ENCODE data around the gene GRIA2. TPM values are rescaled to one million over a fixed set of nuclear protein-coding genes. Genes with fewer than 3 reads are reported as not detected.
"Not testable (repeated sequence)": the region's sequence is repeated elsewhere in the genome, so short reads cannot be mapped to it uniquely, and the experiment has no call there.

Gene GRIA2
- total RNA-seq, 1 donor from 2014 or later, result 0.07 TPM

DNA sequence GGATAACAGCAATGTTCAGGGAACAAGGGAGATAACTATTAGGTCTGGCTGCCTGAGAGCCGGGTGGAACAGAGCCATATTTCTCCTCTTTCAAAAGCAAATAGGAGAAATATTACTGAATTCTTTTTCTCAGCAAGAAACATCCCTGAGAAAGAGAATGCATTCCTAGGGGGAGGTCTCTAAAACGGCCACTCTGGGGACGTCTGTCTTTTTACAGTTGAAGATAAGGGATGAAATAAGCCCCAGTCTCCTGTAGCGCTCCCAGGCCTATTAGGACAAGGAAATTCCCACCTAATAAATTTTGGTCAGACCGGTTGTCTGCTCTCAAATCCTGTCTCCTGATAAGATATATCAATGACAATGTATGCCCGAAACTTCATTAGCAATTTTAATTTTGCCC, 37.6 kb downstream of the GRIA2 start:
- not testable (repeated sequence) for DNase-seq (ENCODE audit: low read depth, low spot score)

DNA sequence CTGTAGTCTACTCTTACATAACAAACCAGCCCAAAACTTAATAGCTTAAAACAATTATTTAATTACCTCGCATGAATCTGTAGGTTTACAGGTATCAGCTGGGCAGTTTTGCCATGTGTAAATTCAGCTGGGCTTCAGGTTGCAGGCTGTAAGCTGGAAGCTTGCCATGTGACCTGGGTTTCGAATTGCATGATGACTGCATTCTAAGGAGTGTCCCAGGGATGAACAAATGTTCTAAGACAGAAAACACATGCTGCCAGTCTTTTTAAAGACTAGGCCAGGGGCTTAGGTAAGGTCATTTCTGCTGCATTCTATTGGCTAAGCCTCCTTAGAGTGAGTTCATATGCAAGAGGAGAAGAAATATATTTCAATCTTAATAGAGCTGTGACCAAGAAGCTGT, 44.8 kb downstream of the GRIA2 start:
- no peak for DNase-seq (ENCODE audit: low read depth, low spot score)

DNA sequence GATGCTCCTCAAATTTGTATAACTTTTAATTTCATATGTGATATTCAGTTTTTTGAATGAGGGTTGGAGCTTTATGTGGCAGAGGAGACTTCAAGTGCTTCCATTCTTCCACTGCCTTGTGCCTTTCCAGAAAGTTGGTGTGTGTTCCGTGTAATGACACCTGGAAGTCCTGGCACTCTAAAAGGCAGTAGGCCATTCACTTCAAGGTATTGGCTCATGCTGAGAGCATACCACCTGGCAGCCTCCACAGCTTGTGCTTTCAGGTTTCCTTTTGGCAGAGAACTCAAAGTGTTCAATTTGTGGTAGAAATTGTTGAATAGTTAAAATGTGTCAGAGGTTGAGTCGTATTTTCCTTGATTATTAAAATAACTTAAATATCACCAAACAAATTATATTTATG, 49.6 kb downstream of the GRIA2 start:
- DNase-seq (ENCODE audit: low read depth, low spot score), result no peak

DNA sequence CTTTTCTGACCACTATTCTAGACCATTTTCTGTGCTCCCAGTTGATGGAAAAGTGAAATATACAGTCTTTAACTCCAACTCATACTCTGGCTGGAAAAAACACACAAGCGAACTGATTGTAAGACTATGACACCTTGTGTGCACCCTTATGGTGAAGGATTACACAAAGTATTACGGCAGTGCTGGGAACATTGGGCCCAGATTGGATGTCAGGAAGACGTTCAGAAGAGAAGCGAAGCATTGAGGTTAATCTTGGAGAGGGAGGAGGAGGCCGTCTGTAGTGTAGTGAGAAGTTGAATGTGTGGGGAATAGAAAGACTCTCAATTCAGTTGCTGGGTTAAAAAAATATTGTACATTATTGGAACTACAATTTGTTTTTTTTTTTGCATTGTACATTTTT, 50.0 kb downstream of the GRIA2 start:
- no peak for DNase-seq (ENCODE audit: low read depth, low spot score)

DNA sequence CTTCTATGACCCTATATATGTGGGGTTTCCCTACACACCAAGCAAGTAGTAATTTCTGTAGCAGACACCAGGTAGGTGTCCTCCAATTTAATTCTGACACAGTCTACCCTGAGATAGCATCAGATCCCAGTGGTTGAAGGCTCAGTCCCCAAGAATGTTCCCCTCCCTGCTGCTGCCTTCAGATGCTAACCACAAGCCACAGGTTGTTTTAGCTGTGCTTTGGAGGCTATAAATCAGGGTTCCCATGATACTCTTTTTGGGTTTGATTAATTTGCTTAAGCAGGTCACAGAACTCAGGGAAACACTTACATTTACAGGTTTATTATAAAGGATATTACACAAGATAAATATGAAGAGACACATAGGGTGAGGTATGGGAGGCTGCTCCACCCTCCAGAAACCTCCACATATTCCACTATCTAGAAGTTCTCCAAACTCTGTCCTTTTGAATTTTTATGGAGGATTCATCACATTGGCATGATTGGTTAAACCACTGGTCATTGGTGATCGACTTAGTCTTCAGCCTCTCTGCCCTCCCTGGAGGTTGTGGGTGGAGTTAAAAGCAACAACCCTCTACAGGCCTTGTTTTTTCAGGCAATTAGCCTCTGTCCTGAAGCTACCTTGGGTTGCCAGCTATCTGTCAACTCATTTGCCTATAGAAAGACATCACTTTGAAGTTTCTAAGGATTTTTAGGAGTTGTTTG, 50.8 kb downstream of the GRIA2 start:
- DNase-seq (ENCODE audit: low read depth, low spot score), result no peak

DNA sequence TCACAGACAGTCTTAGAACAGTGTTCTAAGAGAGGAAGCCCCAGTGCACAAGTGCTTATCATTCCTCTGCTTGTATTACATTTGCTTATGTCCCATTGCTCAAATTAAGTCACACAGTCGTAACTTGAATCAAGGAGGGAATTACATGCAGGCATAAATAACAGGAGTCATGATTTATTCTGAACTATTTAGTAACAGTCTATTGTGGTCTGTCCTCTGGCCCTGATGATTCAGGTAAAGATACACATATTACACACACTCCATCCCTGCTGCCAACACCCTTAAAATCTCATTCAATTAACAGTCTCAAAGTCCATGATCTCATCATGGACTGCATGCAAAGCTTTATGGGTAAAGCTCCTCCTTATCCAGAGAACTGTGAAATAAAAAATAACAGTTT, 60.1 kb downstream of the GRIA2 start:
- no peak for DNase-seq (ENCODE audit: low read depth, low spot score)

DNA sequence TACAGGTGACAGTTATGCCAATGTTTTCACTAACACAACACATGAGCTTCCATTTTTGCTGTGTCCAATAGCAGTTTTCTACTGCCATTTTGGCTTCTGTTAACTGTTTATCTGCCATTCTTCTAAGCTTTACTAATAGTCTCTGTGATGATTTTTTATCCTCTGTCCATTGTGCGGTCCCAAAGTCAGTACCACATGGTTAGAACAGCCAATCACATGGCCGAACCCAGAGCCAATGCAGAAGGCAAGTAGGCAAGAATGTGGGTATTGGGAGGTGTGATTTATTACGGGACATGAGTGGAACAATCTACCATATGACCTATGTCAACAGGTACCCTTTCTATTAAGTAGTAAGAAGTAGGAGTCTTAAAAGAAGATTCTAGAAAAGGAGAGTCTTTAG, 61.5 kb downstream of the GRIA2 start:
- DNase-seq (ENCODE audit: low read depth, low spot score), result no peak

DNA sequence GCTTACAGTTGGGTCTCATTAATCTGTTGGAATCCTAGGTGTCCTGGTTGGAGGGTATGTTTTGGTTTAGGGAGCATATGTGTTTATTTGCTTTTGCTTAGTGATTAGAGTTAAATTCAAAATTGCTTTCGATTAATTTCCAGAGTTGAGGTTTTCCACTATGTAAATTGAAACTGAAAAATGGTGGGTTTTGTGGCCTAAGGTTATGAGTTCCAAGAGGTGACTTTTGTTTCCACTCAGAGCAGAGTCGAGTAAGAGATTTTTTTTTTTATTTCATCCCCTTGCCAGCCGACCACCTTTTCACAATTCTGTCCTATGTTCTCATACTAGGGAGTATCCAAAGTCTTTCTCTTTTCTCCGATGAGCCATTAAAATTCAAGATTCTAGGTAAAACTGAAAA, 66.9 kb downstream of the GRIA2 start:
- no peak for DNase-seq (ENCODE audit: low read depth, low spot score)

DNA sequence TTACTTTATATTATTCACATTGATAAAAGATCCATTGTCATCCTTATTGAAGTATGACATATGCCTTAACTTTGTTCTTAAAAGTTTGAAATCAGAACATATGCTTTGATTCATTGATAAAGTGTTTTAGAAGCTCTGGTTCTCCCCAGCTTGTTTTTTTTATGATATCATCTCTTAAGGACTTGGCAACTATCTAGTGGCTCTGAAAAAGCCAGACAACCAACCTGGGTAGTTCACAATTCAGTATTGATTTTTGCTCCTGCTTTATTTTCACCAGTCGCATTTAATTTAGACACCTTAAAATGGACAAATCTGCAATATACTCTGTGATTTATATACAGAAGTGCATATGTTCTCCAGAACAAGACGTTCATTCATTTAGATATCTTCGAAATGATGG, 70.1 kb downstream of the GRIA2 start:
- DNase-seq (ENCODE audit: low read depth, low spot score), result no peak

DNA sequence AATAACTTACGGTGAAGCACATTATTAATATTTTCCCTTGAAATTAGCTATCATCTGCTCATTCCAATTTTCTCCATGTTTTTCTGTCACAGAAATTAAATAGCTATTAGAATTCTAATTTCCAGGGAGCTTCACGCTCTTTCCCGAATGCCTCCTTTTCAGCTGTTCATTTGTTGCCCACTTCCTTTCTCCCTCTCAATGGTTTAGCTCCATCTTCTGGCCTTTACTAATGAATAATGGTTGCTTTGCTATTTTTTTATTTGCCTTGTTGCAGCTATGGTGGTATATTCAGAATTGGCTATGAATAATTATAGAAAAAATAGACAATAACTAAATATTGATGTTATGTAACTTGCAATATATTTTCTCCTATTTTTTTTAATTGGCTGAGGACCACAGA, 70.5 kb downstream of the GRIA2 start:
- DNase-seq (ENCODE audit: low read depth, low spot score), result no peak

DNA sequence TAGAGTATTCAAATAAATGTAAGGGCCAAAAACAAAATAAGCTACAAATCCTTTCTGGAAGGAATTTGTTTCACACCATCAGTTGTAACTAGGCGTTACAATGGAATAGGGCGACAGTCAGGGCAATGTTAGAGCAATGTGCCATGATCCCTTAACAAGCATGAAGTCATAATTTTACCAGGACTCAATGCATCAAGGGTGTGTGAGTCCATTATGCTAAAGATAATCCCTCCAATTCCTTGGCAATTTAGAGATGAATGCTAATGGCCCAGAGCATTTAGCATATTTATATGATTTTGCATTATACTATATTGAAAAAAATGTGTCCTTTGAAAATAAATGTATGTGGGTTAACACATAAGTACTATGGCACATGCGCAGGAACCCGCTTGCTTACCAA, 73.1 kb downstream of the GRIA2 start:
- no peak for DNase-seq (ENCODE audit: low read depth, low spot score)

DNA sequence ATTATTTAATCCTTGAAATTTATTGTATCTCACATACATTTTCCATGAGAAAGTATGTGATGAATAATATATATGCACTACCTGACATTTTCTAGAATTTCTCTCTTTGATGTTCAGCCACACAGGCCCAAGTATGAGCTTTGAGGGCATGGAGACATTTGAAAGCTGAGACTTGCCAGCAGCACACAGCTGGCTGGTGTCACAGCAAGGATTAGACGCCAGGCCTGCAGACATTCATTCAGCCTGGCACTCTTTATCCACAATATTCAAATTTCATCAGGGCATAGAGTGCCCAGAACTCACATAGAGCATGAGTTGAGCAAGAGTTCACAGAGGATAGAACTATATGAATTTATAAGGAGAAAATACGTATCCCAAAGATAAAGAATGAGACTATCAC, 74.0 kb downstream of the GRIA2 start:
- no peak for DNase-seq (ENCODE audit: low read depth, low spot score)

DNA sequence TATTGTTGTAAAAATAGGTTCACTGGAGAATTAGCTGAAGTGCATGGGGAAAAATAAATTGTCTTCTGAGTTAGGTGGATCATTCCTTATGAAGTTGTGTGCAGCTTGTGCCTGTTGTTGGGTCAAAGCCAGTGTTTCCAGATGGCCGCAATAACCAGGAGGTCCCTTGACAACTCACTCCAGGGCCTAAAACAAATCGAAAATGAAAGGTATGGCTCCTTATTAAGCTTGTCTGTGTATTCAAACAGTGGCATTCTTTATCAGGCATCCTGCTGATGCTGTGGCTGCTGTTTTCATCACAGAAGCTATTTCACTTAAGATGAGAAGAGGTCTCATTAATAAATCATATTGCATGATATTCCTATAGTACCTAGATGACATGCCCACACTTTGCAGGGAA, 80.2 kb downstream of the GRIA2 start:
- DNase-seq (ENCODE audit: low read depth, low spot score), result no peak

DNA sequence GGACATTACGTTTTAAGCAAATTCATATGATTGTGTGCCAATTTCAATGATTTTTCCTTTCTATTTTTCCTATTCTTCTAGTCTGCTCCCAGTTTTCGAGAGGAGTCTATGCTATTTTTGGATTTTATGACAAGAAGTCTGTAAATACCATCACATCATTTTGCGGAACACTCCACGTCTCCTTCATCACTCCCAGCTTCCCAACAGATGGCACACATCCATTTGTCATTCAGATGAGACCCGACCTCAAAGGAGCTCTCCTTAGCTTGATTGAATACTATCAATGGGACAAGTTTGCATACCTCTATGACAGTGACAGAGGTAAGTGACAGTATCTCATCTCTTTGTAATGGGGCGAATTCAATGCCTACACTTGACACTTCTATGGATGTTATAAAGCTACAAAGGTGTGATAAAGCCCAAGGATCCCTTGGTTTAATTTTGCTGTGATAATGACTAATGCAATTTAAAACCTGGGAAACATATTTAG, 83.0 kb downstream of the GRIA2 start:
- DNase-seq (ENCODE audit: low read depth, low spot score), result no peak

DNA sequence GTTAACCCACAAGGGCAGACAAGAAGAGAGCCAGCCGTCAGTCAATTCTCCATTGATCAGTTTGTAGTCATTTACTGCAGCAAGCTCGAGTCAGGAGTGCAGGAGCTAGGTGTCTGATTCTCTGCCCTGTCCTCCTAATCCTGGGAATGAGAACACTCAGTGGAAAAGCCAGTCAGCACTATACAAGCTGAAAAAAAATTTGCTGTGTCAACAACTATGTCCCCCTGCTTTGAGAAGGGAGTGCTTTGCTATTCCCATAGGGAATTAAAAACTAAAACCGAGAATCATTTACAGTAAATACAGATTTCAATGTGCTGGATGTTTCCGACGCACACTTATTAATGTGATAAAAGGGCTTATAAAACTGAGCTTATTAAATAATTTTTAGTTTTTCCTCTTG, 84.2 kb downstream of the GRIA2 start:
- no peak for DNase-seq (ENCODE audit: low read depth, low spot score)

DNA sequence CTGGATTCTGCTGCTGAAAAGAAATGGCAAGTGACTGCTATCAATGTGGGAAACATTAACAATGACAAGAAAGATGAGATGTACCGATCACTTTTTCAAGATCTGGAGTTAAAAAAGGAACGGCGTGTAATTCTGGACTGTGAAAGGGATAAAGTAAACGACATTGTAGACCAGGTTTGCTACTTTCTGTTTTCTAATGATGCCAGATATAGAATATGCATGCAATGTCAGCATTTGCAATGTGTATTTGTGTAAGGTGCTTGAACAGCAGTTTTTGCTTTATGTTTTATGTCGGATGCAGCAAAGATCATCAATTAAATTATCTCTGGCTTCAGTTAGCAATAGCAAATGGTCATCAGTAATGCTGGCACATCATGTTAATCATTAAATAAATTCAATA, 92.2 kb downstream of the GRIA2 start:
- no peak for DNase-seq (ENCODE audit: low read depth, low spot score)

DNA sequence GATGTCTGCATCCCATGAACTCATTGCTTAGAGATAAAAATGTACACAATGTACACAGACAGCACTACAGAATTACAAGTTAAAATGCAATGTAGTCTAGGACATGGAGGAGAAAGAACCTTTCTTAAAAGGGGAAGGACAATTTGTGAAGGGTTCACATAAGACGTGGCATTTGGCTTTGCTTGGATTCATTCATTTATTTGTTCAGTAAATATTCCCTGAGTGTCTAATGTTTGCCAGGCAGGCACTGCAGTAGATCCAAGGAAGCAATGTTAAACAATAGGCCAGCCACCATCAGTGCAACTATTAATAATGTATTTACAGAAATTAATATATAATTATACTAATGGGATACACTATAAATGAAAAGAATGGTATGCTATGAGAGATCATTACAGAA, 94.4 kb downstream of the GRIA2 start:
- no peak for DNase-seq (ENCODE audit: low read depth, low spot score)

DNA sequence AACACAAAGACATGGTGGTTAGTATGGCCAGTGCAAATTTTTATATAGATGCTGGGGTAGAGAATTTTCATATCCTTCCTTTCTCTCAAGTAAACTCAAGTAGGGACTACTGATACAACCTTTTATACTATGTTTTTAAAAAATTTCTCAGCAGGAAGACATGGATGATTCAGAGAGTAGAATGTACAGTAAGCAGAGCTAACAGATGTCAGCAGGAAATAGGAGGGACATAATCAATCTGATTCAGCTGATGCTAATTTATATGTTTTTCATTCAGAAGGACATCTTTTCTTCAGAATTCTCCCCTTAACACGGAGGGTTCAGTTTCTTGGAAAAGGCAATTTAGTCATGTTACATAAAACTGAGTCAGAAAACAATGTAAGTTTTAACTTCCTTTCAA, 95.4 kb downstream of the GRIA2 start:
- DNase-seq (ENCODE audit: low read depth, low spot score), result no peak

DNA sequence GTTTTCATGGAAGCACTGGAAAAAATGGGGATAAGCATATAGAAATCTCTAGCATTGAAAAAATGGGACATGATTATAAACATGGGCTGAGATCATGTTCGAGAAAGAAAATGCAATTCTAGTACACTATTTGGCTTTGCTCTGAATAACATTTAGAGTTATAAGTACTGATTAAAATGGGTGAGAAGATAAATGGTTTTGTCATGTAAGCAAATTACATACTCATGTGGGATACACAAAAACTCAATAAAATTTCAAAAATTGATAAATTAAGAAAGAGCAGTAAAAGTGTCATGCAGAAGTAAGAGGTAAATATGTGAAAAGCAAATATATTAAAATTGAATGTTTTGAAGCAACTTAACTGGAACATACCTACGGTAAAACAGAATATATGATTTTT, 99.6 kb downstream of the GRIA2 start:
- DNase-seq (ENCODE audit: low read depth, low spot score), result no peak

DNA sequence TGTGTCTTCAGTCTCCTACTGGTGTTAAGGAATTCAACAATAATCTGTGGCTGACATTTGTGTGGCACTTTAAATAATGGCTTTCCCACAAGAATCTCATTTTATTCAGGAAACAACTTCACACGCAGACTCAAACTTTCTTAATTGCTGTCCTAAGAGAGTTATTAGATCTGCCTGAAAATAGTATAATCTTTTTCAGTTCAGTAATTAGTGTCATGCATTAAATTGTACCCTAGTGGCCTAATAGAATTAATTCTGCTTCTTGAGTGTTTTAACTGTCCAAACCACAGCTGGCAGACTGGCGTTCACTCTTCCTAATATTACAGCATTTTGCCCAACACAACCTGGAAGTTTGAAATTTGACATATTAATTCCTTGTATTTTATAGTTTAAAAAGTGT, 107.1 kb downstream of the GRIA2 start:
- DNase-seq (ENCODE audit: low read depth, low spot score), result no peak

DNA sequence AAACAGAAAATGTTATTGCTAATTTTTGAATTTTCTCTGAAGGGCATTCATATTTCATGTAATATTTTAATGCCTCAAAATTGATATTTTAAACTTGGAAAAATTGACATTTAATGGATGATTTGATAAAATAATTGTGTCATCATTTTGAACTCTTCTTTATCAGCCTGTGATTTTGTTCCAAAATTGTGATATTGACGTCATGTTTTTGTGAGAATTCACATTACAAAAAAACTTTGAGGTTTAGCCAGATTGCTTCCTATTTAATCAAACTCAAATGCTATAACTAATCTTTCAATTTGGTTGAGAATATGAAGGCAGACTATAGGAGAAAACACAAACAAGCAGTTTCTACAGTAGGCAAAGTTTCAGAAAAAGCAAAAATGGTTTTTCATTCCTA, 137.4 kb downstream of the GRIA2 start:
- no peak for DNase-seq (ENCODE audit: low read depth, low spot score)

DNA sequence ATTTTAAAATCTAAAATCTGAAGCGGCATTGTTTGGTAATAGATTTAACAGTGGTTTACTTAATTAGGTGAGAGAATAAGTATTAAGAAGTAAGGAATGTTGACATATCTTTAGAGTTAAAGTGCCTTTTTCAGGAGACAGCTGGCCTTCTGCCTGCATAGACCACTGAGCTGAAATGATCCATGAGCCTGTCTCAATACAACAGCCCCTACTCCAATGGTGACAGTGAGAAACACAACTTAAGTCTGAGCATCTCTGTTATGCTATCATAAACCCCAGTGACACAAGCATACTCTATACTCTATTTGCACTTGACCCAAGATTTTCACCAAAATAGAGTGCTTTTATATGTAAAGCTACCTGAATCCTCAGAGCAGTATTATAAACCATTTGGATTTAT, 137.9 kb downstream of the GRIA2 start:
- no peak for DNase-seq (ENCODE audit: low read depth, low spot score)

DNA sequence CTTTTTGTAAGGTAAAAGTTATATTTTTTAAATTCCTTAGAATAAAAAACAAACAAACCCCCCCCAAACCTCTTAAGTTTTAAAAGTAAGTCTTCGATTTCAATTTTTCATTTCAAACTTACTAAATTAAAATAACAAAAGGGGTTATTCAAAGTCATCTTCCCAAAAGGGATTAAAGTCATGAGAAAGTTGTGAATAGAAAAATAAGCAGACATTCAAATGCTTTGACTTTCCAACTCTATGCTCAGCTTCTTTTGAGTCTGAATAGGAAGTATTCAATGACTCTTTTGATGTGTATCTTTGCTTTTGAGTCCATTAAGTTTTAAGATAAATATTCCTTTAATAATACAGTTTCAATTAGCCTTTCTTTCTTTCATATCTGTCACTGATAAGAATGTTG, 138.3 kb downstream of the GRIA2 start:
- DNase-seq (ENCODE audit: low read depth, low spot score), result no peak

DNA sequence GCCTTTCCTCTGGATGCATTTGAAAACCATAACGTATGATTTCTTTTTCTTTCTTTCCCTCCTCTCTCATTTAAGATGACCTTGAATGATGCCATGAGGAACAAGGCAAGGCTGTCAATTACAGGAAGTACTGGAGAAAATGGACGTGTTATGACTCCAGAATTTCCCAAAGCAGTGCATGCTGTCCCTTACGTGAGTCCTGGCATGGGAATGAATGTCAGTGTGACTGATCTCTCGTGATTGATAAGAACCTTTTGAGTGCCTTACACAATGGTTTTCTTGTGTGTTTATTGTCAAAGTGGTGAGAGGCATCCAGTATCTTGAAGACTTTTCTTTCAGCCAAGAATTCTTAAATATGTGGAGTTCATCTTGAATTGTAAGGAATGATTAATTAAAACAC, 142.8 kb downstream of the GRIA2 start:
- no peak for DNase-seq (ENCODE audit: low read depth, low spot score)

Measured in pulmonary artery endothelial cell (primary cell).